ENCODE measurements around the gene RDX. TPM values are rescaled to one million over a fixed set of nuclear protein-coding genes. Genes with fewer than 3 reads are reported as not detected.

RDX gene
- total and polyA plus RNA-seq, 9 of the 15 experiments (the other 6 are each of a cell fraction or from before 2014, with no cell fraction given) = 35.6 to 62.1 (median 54.3) TPM

- intact Hi-C loops (cut with micrococcal nuclease) = no loop called here
These were observed 33.0 kb upstream of the RDX start for GRCh38 chr11:110329445-110329844.

More at GRCh38 chr11:110329445-110329844, 33.0 kb upstream of the RDX start:
- Histone ChIP-seq H3K27ac (ENCODE audit: extremely low read depth, low read depth, low read length) (no peak overlapping the region), H4K20me1 (replicated peaks; ENCODE audit: control insufficient read depth, insufficient read depth, low read length) (no peaks in the 10 kb centered on the region), H3K36me3 (ENCODE audit: control insufficient read depth, insufficient read depth, low read length) (no peaks in the 10 kb centered on the region), H3K9me3 (replicated peaks; ENCODE audit: control insufficient read depth, insufficient read depth, low read depth, low read length) (no peaks in the 10 kb centered on the region), H3K9ac (ENCODE audit: insufficient read depth in 1 of 2, low read depth in 2 of 2, low read length in 2 of 2) (no peak overlapping the region), H3K4me2 (ENCODE audit: insufficient read depth, low read length) (no peak overlapping the region), H3K4me1 (replicated peaks in 1 of 2; ENCODE audit: control insufficient read depth in 2 of 2, insufficient read depth in 2 of 2, low read length in 2 of 2) (no peaks in the 10 kb centered on the region), H3K79me2 (ENCODE audit: control insufficient read depth, insufficient read depth, low read length) (no peaks in the 10 kb centered on the region), H3K27me3 (ENCODE audit: control insufficient read depth in 2 of 2, insufficient read depth in 2 of 2, low read length in 2 of 2) (no peaks in the 10 kb centered on the region), H3K4me3 (no peak overlapping the region), H2AFZ (ENCODE audit: low read depth, low read length) (no peak overlapping the region), H3K9me1 (ENCODE audit: control insufficient read depth, insufficient read depth, low read length) (no peaks in the 10 kb centered on the region)
- 7% methylated on average over 1 of the region's 1 CpG for WGBS (ENCODE audit: insufficient coverage, low coverage, missing lambda C conversion rate)
- ChIA-PET CTCF (ENCODE audit: low intra/inter-chr PET ratio) (no interaction called here), POLR2A (no interaction called here)
- DNase-seq (ENCODE audit: extremely low read depth in 1 of 4, low spot score in 3 of 4) (no peak), FAIRE-seq (no peak), ATAC-seq (peak; percentile 21; the same call in 1 of the 3 replicates)
- in situ Hi-C loops (cut with MboI) = no loop called here
- TF ChIP-seq HDAC8 (tag; IDR thresholded peaks at IDR 0.05) = no peak
- no peak for TF ChIP-seq ELF2 (CRISPR knock-in tag; IDR thresholded peaks at IDR 0.05)
- TF ChIP-seq GTF2B (IDR thresholded peaks at IDR 0.05; ENCODE audit: extremely low read depth, insufficient read length) = no peak
- TF ChIP-seq, protein P1, sequence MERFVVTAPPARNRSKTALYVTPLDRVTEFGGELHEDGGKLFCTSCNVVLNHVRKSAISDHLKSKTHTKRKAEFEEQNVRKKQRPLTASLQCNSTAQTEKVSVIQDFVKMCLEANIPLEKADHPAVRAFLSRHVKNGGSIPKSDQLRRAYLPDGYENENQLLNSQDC (CRISPR knock-in tag; IDR thresholded peaks at IDR 0.05) = no peak
- TF ChIP-seq MEF2A (IDR thresholded peaks at IDR 0.05; ENCODE audit: control insufficient read depth, low read depth, low read length) = no peak
- TF ChIP-seq SMARCE1 (IDR thresholded peaks at IDR 0.05) = no peak
- no peak for TF ChIP-seq POLR2A (conservative IDR thresholded peaks at IDR 0.05)
- no peak for TF ChIP-seq RBBP5 (IDR thresholded peaks at IDR 0.05; ENCODE audit: borderline replicate concordance, insufficient read depth, low read length, poor library complexity, severe bottlenecking)
- TF ChIP-seq FOSL1 (tag; conservative IDR thresholded peaks at IDR 0.05) = no peak
- TF ChIP-seq, protein P2, sequence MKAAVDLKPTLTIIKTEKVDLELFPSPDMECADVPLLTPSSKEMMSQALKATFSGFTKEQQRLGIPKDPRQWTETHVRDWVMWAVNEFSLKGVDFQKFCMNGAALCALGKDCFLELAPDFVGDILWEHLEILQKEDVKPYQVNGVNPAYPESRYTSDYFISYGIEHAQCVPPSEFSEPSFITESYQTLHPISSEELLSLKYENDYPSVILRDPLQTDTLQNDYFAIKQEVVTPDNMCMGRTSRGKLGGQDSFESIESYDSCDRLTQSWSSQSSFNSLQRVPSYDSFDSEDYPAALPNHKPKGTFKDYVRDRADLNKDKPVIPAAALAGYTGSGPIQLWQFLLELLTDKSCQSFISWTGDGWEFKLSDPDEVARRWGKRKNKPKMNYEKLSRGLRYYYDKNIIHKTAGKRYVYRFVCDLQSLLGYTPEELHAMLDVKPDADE (conservative IDR thresholded peaks at IDR 0.05; ENCODE audit: control insufficient read depth, low read depth, low read length) = no peak
- BruUV-seq (replicated peaks) = no TSS peak

Data from K562 (cell line).